Osteoblast (primary cell): ENCODE measurements around the gene SCYGR6. TPM values are rescaled to one million over a fixed set of nuclear protein-coding genes. Genes with fewer than 3 reads are reported as not detected.
"Not testable (repeated sequence)": the region's sequence is repeated elsewhere in the genome, so short reads cannot be mapped to it uniquely, and the experiment has no call there.

ENCODE experiments used
- DNase-seq: peaks from one replicate; pipeline ENCODE4 v3.0.0; 2011; ENCODE audit warnings: low spot score, mixed read lengths; ENCODE audit not compliant: insufficient read length; ENCODE audit errors: missing footprints
- H2AFZ ChIP-seq: 2 replicates; pipeline ENCODE4 v1.6.0; 2011; ENCODE audit warnings: mild to moderate bottlenecking, low read length
- H3K27ac ChIP-seq: 2 replicates; pipeline ENCODE4 v1.5.1; 2011; ENCODE audit warnings: mild to moderate bottlenecking, low read depth, low read length, moderate library complexity
- H3K27me3 ChIP-seq: 2 replicates; pipeline ENCODE4 v1.6.0; 2012; ENCODE audit warnings: mild to moderate bottlenecking, control low read depth, inconsistent platforms, low read length, moderate library complexity; ENCODE audit not compliant: insufficient read depth
- H3K36me3 ChIP-seq: 2 replicates; pipeline ENCODE4 v1.5.1; 2011; ENCODE audit warnings: mild to moderate bottlenecking, low read length, control low read depth, moderate library complexity; ENCODE audit not compliant: insufficient read depth
- H3K4me1 ChIP-seq: 2 replicates; pipeline ENCODE4 v1.5.1; 2011; ENCODE audit warnings: mild to moderate bottlenecking, low read length, control low read depth, moderate library complexity; ENCODE audit not compliant: insufficient read depth
- H3K4me2 ChIP-seq: 2 replicates; pipeline ENCODE4 v1.6.0; 2011; ENCODE audit warnings: mild to moderate bottlenecking, low read length; ENCODE audit not compliant: insufficient read depth
- H3K4me3 ChIP-seq: fragments of 200-600 bp; sonication (generic); 3 replicates; pipeline ENCODE4 v1.5.1; 2012; ENCODE audit warnings: mild to moderate bottlenecking, low read length, inconsistent platforms; ENCODE audit not compliant: insufficient read depth
- H3K79me2 ChIP-seq: 2 replicates; pipeline ENCODE4 v1.6.0; 2012; ENCODE audit warnings: mild to moderate bottlenecking, low read length, control low read depth, inconsistent platforms; ENCODE audit not compliant: insufficient read depth
- H3K9me3 ChIP-seq: 2 replicates; pipeline ENCODE4 v1.5.1; 2011; ENCODE audit warnings: low read depth, low read length, control low read depth
- H4K20me1 ChIP-seq: 2 replicates; pipeline ENCODE4 v1.6.0; 2012; ENCODE audit warnings: mild to moderate bottlenecking, low read length, control low read depth; ENCODE audit not compliant: insufficient read depth
- CTCF ChIP-seq: IDR thresholded peaks from 2 replicates; pipeline ENCODE4 v1.5.1; 2011; ENCODE audit warnings: mild to moderate bottlenecking, low read depth, low read length, moderate library complexity; ENCODE audit errors: extremely low read depth
- total RNA-seq: library from RNA; depleted of rRNA; stranded (reverse); fragments of >200 nt; gene quantifications from 2 replicates; pipeline ENCODE4 v1.2.3, GENCODE V29; 2012

SCYGR6 gene
- total RNA-seq, 1 donor: not detected

GRCh38 chr2:227740705-227741104 lies 16.1 kb upstream of the SCYGR6 start:
- not testable (repeated sequence) for H3K36me3 ChIP-seq, H3K27me3 ChIP-seq, DNase-seq, H3K27ac ChIP-seq, H3K79me2 ChIP-seq, H3K4me3 ChIP-seq, H4K20me1 ChIP-seq, H3K9me3 ChIP-seq, H2AFZ ChIP-seq, H3K4me2 ChIP-seq, H3K4me1 ChIP-seq
- TF ChIP-seq CTCF: peak; percentile 31

- no peak for TF ChIP-seq CTCF
- no peak overlapping the region for H3K4me2 ChIP-seq
- H3K36me3 ChIP-seq: no peaks in the 10 kb centered on the region
- H3K27ac ChIP-seq: no peak overlapping the region
- H3K4me1 ChIP-seq: no peaks in the 10 kb centered on the region
- no peaks in the 10 kb centered on the region for H3K9me3 ChIP-seq
- no peak for DNase-seq
- no peaks in the 10 kb centered on the region for H3K79me2 ChIP-seq
- H3K27me3 ChIP-seq: no peaks in the 10 kb centered on the region
- no peaks in the 10 kb centered on the region for H4K20me1 ChIP-seq
- H2AFZ ChIP-seq: no peak overlapping the region
- no peak overlapping the region for H3K4me3 ChIP-seq
Observed at GRCh38 chr2:227739351-227739750, 14.8 kb upstream of the SCYGR6 start.

DNA sequence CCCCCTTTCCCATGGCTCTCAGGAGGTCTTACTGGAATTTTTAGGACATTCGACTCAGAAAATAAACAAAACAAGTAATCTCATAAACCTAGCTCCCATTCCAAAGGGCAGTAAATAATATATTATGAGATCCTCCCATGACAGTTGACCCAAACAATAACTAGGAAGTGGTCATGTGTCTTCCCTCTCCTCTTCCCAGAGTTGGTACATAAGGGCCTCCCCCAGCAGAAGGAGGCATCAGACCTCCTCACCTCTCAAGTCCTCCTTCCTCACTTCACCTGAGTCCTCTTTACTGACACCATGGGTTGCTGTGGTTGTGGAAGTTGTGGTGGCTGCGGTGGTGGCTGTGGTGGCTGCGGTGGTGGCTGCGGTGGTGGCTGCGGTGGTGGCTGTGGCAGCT lies 3.5 kb upstream of the SCYGR6 start, which contains the start of gene SCYGR7:
Gene SCYGR7, plus strand, starts transcription at position 301 of the 400 bp plus-strand sequence. Its CDS starts 0 bp downstream, at position 301.
- Histone ChIP-seq H3K27ac (no peak within 1 kb of the TSS), H3K27me3 (peaks cover 5% of the 10 kb centered on the region), H2AFZ (no peak within 1 kb of the TSS), H3K9me3 (no peaks in the 10 kb centered on the region), H3K4me2 (no peak within 1 kb of the TSS), H3K36me3 (no peaks in the 10 kb centered on the region), H3K4me1 (no peaks in the 10 kb centered on the region), H4K20me1 (no peaks in the 10 kb centered on the region), H3K79me2 (no peaks in the 10 kb centered on the region), H3K4me3 (no peak within 1 kb of the TSS)
- no peak for TF ChIP-seq CTCF
- DNase-seq: no peak

- H3K27ac ChIP-seq, H3K4me1 ChIP-seq, H4K20me1 ChIP-seq, H3K36me3 ChIP-seq, H3K9me3 ChIP-seq, H2AFZ ChIP-seq, DNase-seq, H3K4me3 ChIP-seq, H3K4me2 ChIP-seq, H3K27me3 ChIP-seq, H3K79me2 ChIP-seq: not testable (repeated sequence)
Observed at GRCh38 chr2:227722821-227723220, 1.7 kb downstream of the SCYGR6 start.
